ENCODE results near the gene MIAT.

Gene MIAT

DNA sequence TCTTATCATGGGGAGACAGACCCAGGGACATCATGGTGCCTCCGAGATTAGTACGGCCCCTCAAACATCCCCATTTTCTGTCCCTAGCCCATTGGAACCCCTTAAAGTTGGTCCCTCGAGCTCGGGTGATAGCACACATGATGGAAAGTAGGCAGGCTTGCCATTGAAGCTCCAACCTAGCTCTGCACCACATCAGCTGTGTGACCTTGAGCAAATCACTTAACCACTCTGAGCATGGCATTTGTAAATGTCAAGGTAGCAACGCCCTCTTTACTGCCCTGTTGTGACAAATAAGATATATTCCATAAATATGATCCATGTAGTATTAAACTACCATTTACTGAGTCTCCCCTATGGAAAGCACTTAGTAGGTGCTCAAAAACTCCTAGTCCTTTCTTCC lies 61.1 kb downstream of the MIAT start:
- Histone ChIP-seq H3K4me3 (ENCODE audit: insufficient read length, low read depth) (no peak overlapping the region), H3K4me1 (ENCODE audit: insufficient read depth, insufficient read length) (no peaks in the 10 kb centered on the region)

DNA sequence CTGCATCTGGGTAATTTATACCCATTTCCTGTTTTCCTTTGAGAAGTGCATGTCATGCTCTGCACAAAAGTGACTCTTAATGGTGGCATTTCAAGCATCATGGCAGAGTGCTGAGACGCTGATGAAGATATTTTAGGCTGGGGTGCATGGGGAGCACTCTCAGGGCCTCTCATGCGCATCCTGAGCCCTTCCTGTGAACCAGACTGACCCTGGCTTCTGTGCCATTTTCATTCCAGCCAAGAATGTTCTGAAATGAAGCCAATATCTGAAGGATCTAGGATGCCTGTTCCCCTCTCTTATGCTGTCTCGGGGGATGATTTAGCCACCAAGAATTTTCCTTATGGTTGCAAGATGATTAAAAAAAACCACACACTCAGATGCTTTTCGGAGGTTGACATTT lies 61.5 kb downstream of the MIAT start:
- Histone ChIP-seq H3K27me3 (ENCODE audit: insufficient read depth, insufficient read length) (no peaks in the 10 kb centered on the region), H3K36me3 (ENCODE audit: insufficient read depth, insufficient read length, low read length) (peaks cover 3% of the 10 kb centered on the region), H3K9me3 (ENCODE audit: insufficient read depth, low read length) (no peaks in the 10 kb centered on the region), H3K4me1 (ENCODE audit: insufficient read depth, insufficient read length) (no peaks in the 10 kb centered on the region), H3K4me3 (ENCODE audit: insufficient read length, low read depth) (no peak overlapping the region), H3K9ac (ENCODE audit: insufficient read length, low read depth) (no peak overlapping the region)
- TF ChIP-seq ZNF274 (IDR thresholded peaks at IDR 0.05; ENCODE audit: low read depth, low read length) (no peak), YY1 (IDR thresholded peaks at IDR 0.05; ENCODE audit: insufficient read depth, insufficient read length) (no peak), SUZ12 (IDR thresholded peaks at IDR 0.05; ENCODE audit: extremely low read depth, insufficient read depth, insufficient read length) (no peak)
- DNase-seq (ENCODE audit: low read depth, low spot score) = no peak

More for the DNA sequence above, 61.1 kb downstream of the MIAT start:
- Histone ChIP-seq H3K9ac (ENCODE audit: insufficient read length, low read depth) (no peak overlapping the region), H3K9me3 (ENCODE audit: insufficient read depth, low read length) (no peaks in the 10 kb centered on the region), H3K36me3 (ENCODE audit: insufficient read depth, insufficient read length, low read length) (peaks cover 3% of the 10 kb centered on the region), H3K27me3 (ENCODE audit: insufficient read depth, insufficient read length) (no peaks in the 10 kb centered on the region)
- DNase-seq (ENCODE audit: low read depth, low spot score) = no peak
- TF ChIP-seq SUZ12 (IDR thresholded peaks at IDR 0.05; ENCODE audit: extremely low read depth, insufficient read depth, insufficient read length) = no peak
- no peak for TF ChIP-seq YY1 (IDR thresholded peaks at IDR 0.05; ENCODE audit: insufficient read depth, insufficient read length)

DNA sequence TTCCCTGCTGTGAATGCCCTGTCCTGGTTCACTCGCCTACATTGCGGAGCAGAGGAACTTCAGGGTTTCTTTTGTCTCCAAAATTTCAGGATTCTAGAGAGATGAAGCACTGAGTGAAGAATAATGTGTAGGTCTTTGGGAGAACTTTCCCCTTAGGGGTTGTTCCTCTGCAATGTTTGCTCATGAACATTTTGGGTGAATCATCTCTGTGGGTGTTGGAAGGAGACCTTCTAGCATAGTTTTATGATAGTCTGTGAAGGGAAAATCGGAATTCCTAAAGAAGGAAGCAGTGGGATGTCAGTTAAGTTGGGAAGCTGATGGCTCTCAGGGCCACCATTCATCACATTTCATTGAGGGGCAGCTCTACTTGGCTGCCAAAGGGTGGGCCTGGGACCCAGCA lies 64.8 kb downstream of the MIAT start:
- Histone ChIP-seq H3K9ac (ENCODE audit: insufficient read length, low read depth) (no peak overlapping the region), H3K27me3 (ENCODE audit: insufficient read depth, insufficient read length) (no peaks in the 10 kb centered on the region), H3K4me3 (ENCODE audit: insufficient read length, low read depth) (no peak overlapping the region), H3K4me1 (ENCODE audit: insufficient read depth, insufficient read length) (no peaks in the 10 kb centered on the region), H3K9me3 (ENCODE audit: insufficient read depth, low read length) (0 out of 2 replicates have a peak, but pooled peaks cover 6% of the 10 kb centered on the region), H3K36me3 (ENCODE audit: insufficient read depth, insufficient read length, low read length) (peaks cover 3% of the 10 kb centered on the region)
- TF ChIP-seq YY1 (IDR thresholded peaks at IDR 0.05; ENCODE audit: insufficient read depth, insufficient read length) = no peak
- TF ChIP-seq SUZ12 (IDR thresholded peaks at IDR 0.05; ENCODE audit: extremely low read depth, insufficient read depth, insufficient read length) = no peak
- no peak for TF ChIP-seq ZNF274 (IDR thresholded peaks at IDR 0.05; ENCODE audit: low read depth, low read length)
- no peak for DNase-seq (ENCODE audit: low read depth, low spot score)

DNA sequence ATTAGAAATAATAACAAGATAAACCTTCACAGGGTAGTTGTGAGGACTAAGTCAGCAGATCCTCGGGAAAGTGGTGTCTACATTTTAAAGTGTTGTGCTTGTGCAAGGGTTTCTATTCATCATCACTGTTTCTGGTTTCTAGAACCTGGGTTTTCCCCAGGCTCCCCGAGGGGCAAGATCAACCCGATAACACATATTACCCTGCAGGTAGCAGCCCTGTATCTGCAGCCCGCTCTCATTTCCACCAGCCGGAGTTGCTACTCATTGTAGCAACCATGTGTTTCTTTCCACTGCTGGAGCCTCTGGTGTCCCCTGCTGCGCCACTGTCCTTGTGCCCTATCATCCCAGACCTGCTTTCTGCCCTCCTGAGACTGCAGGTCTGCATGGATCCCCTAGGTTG lies 67.0 kb downstream of the MIAT start:
- TF ChIP-seq YY1 (IDR thresholded peaks at IDR 0.05; ENCODE audit: insufficient read depth, insufficient read length) (no peak), SUZ12 (IDR thresholded peaks at IDR 0.05; ENCODE audit: extremely low read depth, insufficient read depth, insufficient read length) (no peak), ZNF274 (IDR thresholded peaks at IDR 0.05; ENCODE audit: low read depth, low read length) (no peak)
- Histone ChIP-seq H3K4me3 (ENCODE audit: insufficient read length, low read depth) (no peak overlapping the region), H3K36me3 (ENCODE audit: insufficient read depth, insufficient read length, low read length) (peaks cover 3% of the 10 kb centered on the region), H3K9me3 (ENCODE audit: insufficient read depth, low read length) (0 out of 2 replicates have a peak, but pooled peaks cover 6% of the 10 kb centered on the region), H3K9ac (ENCODE audit: insufficient read length, low read depth) (no peak overlapping the region), H3K27me3 (ENCODE audit: insufficient read depth, insufficient read length) (no peaks in the 10 kb centered on the region), H3K4me1 (ENCODE audit: insufficient read depth, insufficient read length) (no peaks in the 10 kb centered on the region)
- DNase-seq (ENCODE audit: low read depth, low spot score) = no peak

DNA sequence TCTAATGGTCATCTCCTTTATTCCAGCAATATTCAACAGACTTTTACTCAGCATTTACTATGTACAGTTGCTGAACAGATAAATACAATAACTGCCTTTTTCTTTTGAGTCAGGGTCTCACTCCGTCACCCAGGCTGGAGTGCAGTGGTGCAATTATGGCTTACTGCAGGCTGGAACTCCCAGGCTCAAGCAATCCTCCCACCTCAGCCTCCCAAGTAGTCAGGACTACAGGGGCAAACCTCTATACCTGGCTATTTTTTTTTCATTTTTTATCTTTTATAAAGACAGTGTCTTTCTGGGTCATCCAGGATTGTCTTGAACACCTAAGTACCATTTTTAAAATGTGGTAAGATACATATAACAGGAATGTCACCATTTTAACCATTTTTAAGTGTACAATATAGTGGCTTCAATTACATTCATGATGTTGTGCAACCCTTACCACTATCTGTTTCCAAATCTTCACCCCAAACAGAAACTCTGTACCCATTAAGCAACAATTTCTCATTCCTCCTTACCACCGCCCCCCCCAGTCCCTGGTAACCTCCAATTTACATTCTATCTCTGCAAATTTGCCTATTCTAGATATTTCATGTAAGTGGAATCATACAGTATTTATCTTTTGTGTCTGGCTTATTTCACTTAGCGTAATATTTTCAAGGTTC lies 67.8 kb downstream of the MIAT start:
- 0 out of 2 replicates have a peak, but pooled peaks cover 6% of the 10 kb centered on the region for H3K9me3 ChIP-seq (ENCODE audit: insufficient read depth, low read length)
- H3K9ac ChIP-seq (ENCODE audit: insufficient read length, low read depth) = no peak overlapping the region
- TF ChIP-seq ZNF274 (IDR thresholded peaks at IDR 0.05; ENCODE audit: low read depth, low read length) (no peak), SUZ12 (IDR thresholded peaks at IDR 0.05; ENCODE audit: extremely low read depth, insufficient read depth, insufficient read length) (no peak), YY1 (IDR thresholded peaks at IDR 0.05; ENCODE audit: insufficient read depth, insufficient read length) (no peak)
- no peaks in the 10 kb centered on the region for H3K4me1 ChIP-seq (ENCODE audit: insufficient read depth, insufficient read length)
- no peak overlapping the region for H3K4me3 ChIP-seq (ENCODE audit: insufficient read length, low read depth)
- peaks cover 3% of the 10 kb centered on the region for H3K36me3 ChIP-seq (ENCODE audit: insufficient read depth, insufficient read length, low read length)
- no peaks in the 10 kb centered on the region for H3K27me3 ChIP-seq (ENCODE audit: insufficient read depth, insufficient read length)
- no peak for DNase-seq (ENCODE audit: low read depth, low spot score)
